DOHH2 (cell line): ENCODE data around the gene ABCC9.

ENCODE experiments used
- H3F3A ChIP-seq: fragments of 200-600 bp; sonication (generic), shearing (Covaris generic); 2 replicates; pipeline ENCODE4 v1.6.0; 2016; ENCODE audit warnings: antibody characterized with exemption, mild to moderate bottlenecking; ENCODE audit not compliant: control insufficient read depth, insufficient read depth
- H3K27ac ChIP-seq: fragments of 200-600 bp; sonication (generic); 2 replicates; pipeline ENCODE4 v1.5.1; 2014; ENCODE audit warnings: low read depth, mild to moderate bottlenecking, low read length, moderate library complexity
- H3K27me3 ChIP-seq: fragments of 200-600 bp; sonication (generic); 2 replicates; pipeline ENCODE4 v1.6.1; 2014; ENCODE audit warnings: mild to moderate bottlenecking, low read length, mixed read lengths; ENCODE audit not compliant: control insufficient read depth
- H3K36me3 ChIP-seq: fragments of 200-600 bp; sonication (generic); 2 replicates; pipeline ENCODE4 v1.6.1; 2014; ENCODE audit warnings: mild to moderate bottlenecking, low read length, moderate library complexity, mixed read lengths; ENCODE audit not compliant: control insufficient read depth
- H3K4me1 ChIP-seq: fragments of 200-600 bp; sonication (generic); 2 replicates; pipeline ENCODE4 v1.6.1; 2014; ENCODE audit warnings: mild to moderate bottlenecking, low read length, mixed read lengths; ENCODE audit not compliant: control insufficient read depth
- H3K4me2 ChIP-seq: fragments of 200-600 bp; sonication (generic); 2 replicates; pipeline ENCODE4 v1.6.0; 2014; ENCODE audit warnings: mild to moderate bottlenecking, low read length, moderate library complexity
- H3K4me3 ChIP-seq: fragments of 200-600 bp; sonication (generic); 2 replicates; pipeline ENCODE4 v1.5.1; 2014; ENCODE audit warnings: mild to moderate bottlenecking, low read length, mixed read lengths
- H3K79me2 ChIP-seq: fragments of 200-600 bp; sonication (generic); 2 replicates; pipeline ENCODE4 v1.6.1; 2014; ENCODE audit warnings: mild to moderate bottlenecking, low read length, mixed read lengths; ENCODE audit not compliant: control insufficient read depth
- H3K9me2 ChIP-seq: fragments of 200-600 bp; sonication (generic); replicated peaks from 2 replicates; pipeline ENCODE4 v1.6.1; 2014; ENCODE audit warnings: mild to moderate bottlenecking, low read length, mixed read lengths; ENCODE audit not compliant: control insufficient read depth
- H3K9me3 ChIP-seq: fragments of 200-600 bp; sonication (generic); 2 replicates; pipeline ENCODE4 v1.6.1; 2014; ENCODE audit warnings: antibody characterized with exemption, low read length, mixed read lengths; ENCODE audit not compliant: control insufficient read depth, insufficient read depth
- H4K20me1 ChIP-seq: fragments of 200-600 bp; sonication (generic); 2 replicates; pipeline ENCODE4 v1.6.0; 2014; ENCODE audit warnings: low read depth, mild to moderate bottlenecking, antibody characterized with exemption, low read length, moderate library complexity; ENCODE audit not compliant: control insufficient read depth, insufficient read depth
- CTCF ChIP-seq: fragments of 200-600 bp; sonication (generic); IDR thresholded peaks from one replicate; pipeline ENCODE4 v1.5.1; 2014; ENCODE audit warnings: antibody characterized with exemption, mild to moderate bottlenecking, low read depth, low read length; ENCODE audit not compliant: poor library complexity, severe bottlenecking
- EZH2phosphoT487 ChIP-seq: fragments of 200-600 bp; sonication (generic); IDR thresholded peaks from 2 replicates; pipeline ENCODE4 v1.6.1; 2017; ENCODE audit warnings: borderline replicate concordance, mild to moderate bottlenecking, antibody characterized with exemption, low read length, moderate library complexity, mixed read lengths

The ABCC9 gene

GRCh38 chr12:21851151-21851550 is 90.1 kb downstream of the ABCC9 start:
- Histone ChIP-seq H3K27ac (no peak overlapping the region), H3F3A (no peaks in the 10 kb centered on the region), H3K4me3 (no peak overlapping the region), H3K27me3 (no peaks in the 10 kb centered on the region), H3K79me2 (no peaks in the 10 kb centered on the region), H3K36me3 (no peaks in the 10 kb centered on the region), H3K9me3 (no peaks in the 10 kb centered on the region), H3K4me2 (no peak overlapping the region), H3K4me1 (no peaks in the 10 kb centered on the region), H3K9me2 (no peaks in the 10 kb centered on the region), H4K20me1 (no peaks in the 10 kb centered on the region)
- no peak for TF ChIP-seq EZH2phosphoT487
- no peak for TF ChIP-seq CTCF

- no peak for TF ChIP-seq EZH2phosphoT487
- TF ChIP-seq CTCF: no peak
- Histone ChIP-seq H3F3A (no peaks in the 10 kb centered on the region), H3K4me3 (no peak overlapping the region), H3K9me2 (no peaks in the 10 kb centered on the region), H3K79me2 (no peaks in the 10 kb centered on the region), H3K9me3 (no peaks in the 10 kb centered on the region), H3K4me2 (no peak overlapping the region), H4K20me1 (no peaks in the 10 kb centered on the region), H3K36me3 (no peaks in the 10 kb centered on the region), H3K4me1 (no peaks in the 10 kb centered on the region), H3K27ac (no peak overlapping the region), H3K27me3 (no peaks in the 10 kb centered on the region)
Observed at GRCh38 chr12:21850419-21850818, 90.8 kb downstream of the ABCC9 start.

- Histone ChIP-seq H3K79me2 (no peaks in the 10 kb centered on the region), H3K9me3 (no peaks in the 10 kb centered on the region), H3F3A (no peaks in the 10 kb centered on the region), H3K4me2 (no peak overlapping the region), H4K20me1 (no peaks in the 10 kb centered on the region), H3K36me3 (no peaks in the 10 kb centered on the region), H3K4me1 (no peaks in the 10 kb centered on the region), H3K27me3 (no peaks in the 10 kb centered on the region), H3K27ac (no peak overlapping the region), H3K9me2 (no peaks in the 10 kb centered on the region), H3K4me3 (no peak overlapping the region)
- TF ChIP-seq EZH2phosphoT487 (no peak), CTCF (no peak)
Observed at GRCh38 chr12:21849878-21850277, 91.3 kb downstream of the ABCC9 start.

- H3K4me2 ChIP-seq: no peak overlapping the region
- H3F3A ChIP-seq: no peaks in the 10 kb centered on the region
- H3K9me3 ChIP-seq: no peaks in the 10 kb centered on the region
- H3K36me3 ChIP-seq: no peaks in the 10 kb centered on the region
- H3K27me3 ChIP-seq: no peaks in the 10 kb centered on the region
- TF ChIP-seq CTCF: no peak
- TF ChIP-seq EZH2phosphoT487: no peak
- H3K27ac ChIP-seq: no peak overlapping the region
- no peak overlapping the region for H3K4me3 ChIP-seq
- no peaks in the 10 kb centered on the region for H4K20me1 ChIP-seq
- H3K79me2 ChIP-seq: no peaks in the 10 kb centered on the region
- H3K4me1 ChIP-seq: no peaks in the 10 kb centered on the region
- H3K9me2 ChIP-seq: no peaks in the 10 kb centered on the region
Observed at GRCh38 chr12:21848192-21848591, 93.0 kb downstream of the ABCC9 start.
